WERI-Rb-1 (cell line): ENCODE measurements around the gene SLPI.

Experiments
- DNase-seq: peaks from one replicate; pipeline ENCODE4 v3.0.0-alpha.2; 2020
- H3K27ac ChIP-seq: fragments of 250-450 bp; sonication (Bioruptor Pico); 2 replicates; pipeline ENCODE4 v1.5.1; 2020; ENCODE audit warnings: mild to moderate bottlenecking, moderate library complexity
- H3K27me3 ChIP-seq: fragments of 250-450 bp; sonication (Bioruptor Pico); 2 replicates; pipeline ENCODE4 v1.5.1; 2021; ENCODE audit warnings: mild to moderate bottlenecking, low read depth, moderate library complexity; ENCODE audit not compliant: insufficient read depth, severe bottlenecking
- H3K36me3 ChIP-seq: fragments of 250-450 bp; sonication (Bioruptor Pico); 2 replicates; pipeline ENCODE4 v1.5.1; 2020; ENCODE audit warnings: mild to moderate bottlenecking, moderate library complexity
- H3K4me3 ChIP-seq: 2 replicates; pipeline ENCODE4 v1.5.1; 2011; ENCODE audit warnings: low read depth, mild to moderate bottlenecking, control low read depth, low read length
- H3K9me3 ChIP-seq: fragments of 250-450 bp; sonication (Bioruptor Pico); 2 replicates; pipeline ENCODE4 v1.5.1; 2021; ENCODE audit warnings: mild to moderate bottlenecking, moderate library complexity; ENCODE audit not compliant: severe bottlenecking
- CTCF ChIP-seq: IDR thresholded peaks from 2 replicates; pipeline ENCODE4 v1.5.1; 2011; ENCODE audit warnings: low read depth, mild to moderate bottlenecking, control low read depth, inconsistent platforms, low read length

Gene SLPI

GRCh38 chr20:45283551-45284057 lies 29.2 kb upstream of the SLPI start:
- H3K9me3 ChIP-seq = no peaks in the 10 kb centered on the region
- no peaks in the 10 kb centered on the region for H3K27me3 ChIP-seq
- no peak overlapping the region for H3K4me3 ChIP-seq
- no peak for DNase-seq
- no peak for TF ChIP-seq CTCF
- no peak overlapping the region for H3K27ac ChIP-seq
- H3K36me3 ChIP-seq = no peaks in the 10 kb centered on the region

- no peak overlapping the region for H3K27ac ChIP-seq
- H3K36me3 ChIP-seq = no peaks in the 10 kb centered on the region
- no peak for TF ChIP-seq CTCF
- H3K27me3 ChIP-seq = no peaks in the 10 kb centered on the region
- no peak for DNase-seq
- H3K9me3 ChIP-seq = no peaks in the 10 kb centered on the region
- H3K4me3 ChIP-seq = no peak overlapping the region
These were observed 28.6 kb upstream of the SLPI start for GRCh38 chr20:45282700-45283550.

GRCh38 chr20:45279992-45280391 lies 25.6 kb upstream of the SLPI start:
- Histone ChIP-seq H3K36me3 (no peaks in the 10 kb centered on the region), H3K27me3 (no peaks in the 10 kb centered on the region)

GRCh38 chr20:45275338-45275737 lies 21.0 kb upstream of the SLPI start:
- no peaks in the 10 kb centered on the region for H3K9me3 ChIP-seq
- DNase-seq = no peak
- no peak overlapping the region for H3K27ac ChIP-seq
- no peak overlapping the region for H3K4me3 ChIP-seq
- no peak for TF ChIP-seq CTCF
- H3K27me3 ChIP-seq = no peaks in the 10 kb centered on the region
- no peaks in the 10 kb centered on the region for H3K36me3 ChIP-seq

More at GRCh38 chr20:45279992-45280391, 25.6 kb upstream of the SLPI start:
- no peak overlapping the region for H3K27ac ChIP-seq
- no peak for TF ChIP-seq CTCF
- no peak for DNase-seq
- no peaks in the 10 kb centered on the region for H3K9me3 ChIP-seq
- H3K4me3 ChIP-seq = no peak overlapping the region

GRCh38 chr20:45269754-45270270 lies 15.4 kb upstream of the SLPI start:
- H3K9me3 ChIP-seq = no peaks in the 10 kb centered on the region
- H3K36me3 ChIP-seq = no peaks in the 10 kb centered on the region
- no peak overlapping the region for H3K27ac ChIP-seq
- no peaks in the 10 kb centered on the region for H3K27me3 ChIP-seq
- no peak for TF ChIP-seq CTCF
- no peak overlapping the region for H3K4me3 ChIP-seq
- no peak for DNase-seq
